ENCODE data around the gene NCOA6.

The NCOA6 gene

DNA sequence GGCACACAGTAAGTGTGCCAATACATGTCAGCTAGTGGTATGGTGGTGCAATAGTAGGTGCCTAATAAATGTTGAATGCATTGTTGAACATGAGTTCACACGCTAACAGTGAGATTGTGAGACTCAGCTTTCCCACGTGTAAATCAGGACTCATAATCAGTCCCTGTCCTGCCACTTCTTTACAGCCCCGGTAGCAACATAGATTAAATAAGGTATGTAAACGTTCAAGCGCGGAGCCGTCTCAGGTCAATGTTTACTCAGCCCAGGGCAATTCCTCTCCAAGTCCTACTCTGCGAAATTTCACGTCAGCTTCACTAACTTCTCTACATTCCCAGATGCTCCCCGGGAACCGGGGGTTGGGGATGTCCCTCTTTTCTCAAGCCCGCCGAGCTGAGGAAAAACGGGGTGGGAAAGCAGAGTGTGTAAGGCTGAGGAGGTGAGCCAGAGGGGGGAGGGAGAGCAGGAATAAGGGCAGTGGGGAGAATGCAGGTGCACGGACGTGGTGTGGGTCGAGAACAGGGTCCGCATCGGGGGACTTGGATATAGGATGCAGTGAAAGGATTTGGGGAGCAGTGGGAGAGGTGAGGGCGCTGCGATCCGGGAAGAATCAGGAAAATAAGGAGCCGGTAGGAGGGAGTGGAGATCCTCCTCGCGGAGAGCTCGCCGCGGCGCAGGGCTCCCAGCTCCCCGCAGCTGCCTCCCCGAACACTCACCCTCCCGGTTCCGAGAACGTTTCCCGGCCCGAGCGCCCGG lies 121.9 kb downstream of the NCOA6 start:
- DNase-seq = peak; percentile 15

DNA sequence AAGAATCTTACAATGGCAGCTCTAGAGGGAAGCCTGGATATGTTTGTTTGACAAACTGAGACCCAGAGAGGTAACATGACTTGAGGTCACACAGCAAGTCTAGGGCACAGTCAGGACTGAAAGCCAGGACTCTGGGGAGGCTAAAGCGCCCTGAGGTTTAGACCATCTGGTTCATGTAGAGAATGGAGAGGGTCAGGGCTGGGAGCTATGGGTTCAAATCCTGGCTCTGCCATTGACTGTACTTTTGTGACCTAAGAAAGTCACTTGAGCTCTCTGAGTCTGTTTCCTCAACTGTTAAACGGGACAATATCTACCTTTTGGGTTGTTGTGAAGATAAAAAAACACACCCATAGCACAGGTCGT lies 122.4 kb downstream of the NCOA6 start:
- no peak for DNase-seq

DNA sequence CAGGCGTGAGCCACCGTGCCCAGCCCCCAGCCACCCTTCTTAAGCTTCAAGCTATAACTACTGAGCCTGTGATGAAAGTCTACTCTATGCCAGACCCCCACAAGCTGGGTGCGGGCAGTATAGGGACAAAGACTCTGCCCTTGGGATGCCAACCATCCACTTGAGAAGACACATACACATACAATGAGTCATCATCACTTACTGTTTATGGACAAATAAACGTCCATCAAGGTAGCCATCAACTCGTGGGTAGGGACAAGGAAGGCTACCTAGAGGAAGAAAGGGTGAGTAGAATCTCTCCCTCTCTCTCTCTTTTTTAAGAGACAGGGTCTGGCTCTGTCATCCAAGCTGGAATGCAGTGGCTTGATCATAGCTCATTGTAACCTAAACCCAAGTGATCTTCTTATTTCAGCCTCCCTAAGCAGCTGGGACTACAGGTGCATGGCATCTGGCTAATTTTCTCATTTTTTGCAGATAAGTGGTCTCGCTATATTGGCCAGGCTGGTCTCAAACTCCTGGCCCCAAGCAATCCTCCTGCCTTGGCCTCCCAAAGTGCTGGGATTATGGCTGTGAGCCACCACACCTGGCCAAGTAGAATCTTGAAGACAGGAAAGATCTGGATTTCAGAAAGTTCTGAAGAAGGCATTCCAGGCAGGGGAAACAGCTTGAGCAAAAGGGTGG lies 123.9 kb downstream of the NCOA6 start:
- no peak for DNase-seq

- DNase-seq = no peak
These were observed 132.0 kb downstream of the NCOA6 start for GRCh38 chr20:34693414-34693813.

DNA sequence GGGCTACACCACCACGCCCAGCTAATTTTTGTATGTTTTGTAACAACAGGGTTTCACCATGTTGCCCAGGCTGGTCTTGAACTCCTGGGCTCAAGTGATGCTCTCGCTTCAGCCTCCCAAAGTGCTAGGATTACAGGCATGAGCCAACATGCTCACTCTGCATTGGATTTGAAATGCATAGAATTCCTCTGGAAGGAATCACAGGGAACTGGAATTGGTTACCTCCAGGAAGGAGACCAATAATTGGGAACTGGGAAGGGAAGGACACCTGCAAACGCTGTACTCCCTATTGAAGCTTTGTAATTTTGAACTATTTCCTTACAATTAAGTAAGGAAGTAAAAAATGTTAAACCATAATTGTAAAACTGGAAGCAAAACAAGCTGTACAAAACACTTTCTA lies 133.6 kb downstream of the NCOA6 start:
- DNase-seq = no peak

GRCh38 chr20:34689486-34689885 lies 136.0 kb downstream of the NCOA6 start:
- DNase-seq = no peak

DNA sequence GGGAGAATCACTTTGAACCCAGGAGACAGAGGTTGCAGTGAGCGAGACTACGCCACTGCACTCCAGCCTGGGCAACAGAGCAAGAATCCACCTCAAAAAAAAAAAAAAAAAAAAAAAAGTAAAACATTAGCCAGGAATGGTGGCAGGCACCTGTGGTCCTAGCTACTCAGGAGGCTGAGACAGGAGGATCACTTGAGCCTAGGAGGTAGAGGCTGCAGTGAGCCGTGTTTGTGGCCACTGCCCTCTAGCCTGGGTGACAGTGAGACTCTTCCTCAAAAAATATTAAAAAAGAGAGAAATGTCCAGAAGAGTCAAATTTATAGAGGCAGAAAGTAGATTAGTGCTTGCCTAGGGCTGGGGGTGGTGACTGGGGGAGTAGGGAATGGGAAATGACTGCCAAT lies 141.8 kb downstream of the NCOA6 start:
- no peak for DNase-seq

DNA sequence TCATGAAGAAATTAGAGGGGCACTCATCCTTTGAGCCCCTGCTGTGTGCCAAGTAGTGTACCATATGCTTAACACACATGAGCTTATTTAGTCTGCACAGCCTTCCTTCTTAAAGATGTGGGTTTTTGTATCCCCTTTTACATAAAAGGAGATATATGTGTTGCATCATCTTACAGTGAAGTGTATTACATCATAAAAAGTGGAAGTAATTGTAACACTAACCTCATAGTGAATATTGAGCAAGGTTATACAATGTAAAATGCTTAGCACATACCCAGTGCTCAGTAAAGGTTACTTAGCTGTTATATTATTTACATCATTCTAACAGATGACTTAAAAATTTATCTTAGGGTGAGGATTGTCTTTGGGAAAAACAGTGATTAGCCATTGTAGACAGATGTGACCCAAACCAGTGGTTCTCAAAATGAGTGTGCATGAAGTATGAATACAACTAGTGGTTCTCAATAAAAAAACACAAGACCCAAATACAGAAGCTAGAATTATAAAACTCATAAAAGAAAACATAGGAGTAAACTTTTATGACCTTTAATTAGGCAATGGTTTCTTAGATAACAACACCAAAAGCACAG lies 144.8 kb downstream of the NCOA6 start:
- no peak for DNase-seq

DNA sequence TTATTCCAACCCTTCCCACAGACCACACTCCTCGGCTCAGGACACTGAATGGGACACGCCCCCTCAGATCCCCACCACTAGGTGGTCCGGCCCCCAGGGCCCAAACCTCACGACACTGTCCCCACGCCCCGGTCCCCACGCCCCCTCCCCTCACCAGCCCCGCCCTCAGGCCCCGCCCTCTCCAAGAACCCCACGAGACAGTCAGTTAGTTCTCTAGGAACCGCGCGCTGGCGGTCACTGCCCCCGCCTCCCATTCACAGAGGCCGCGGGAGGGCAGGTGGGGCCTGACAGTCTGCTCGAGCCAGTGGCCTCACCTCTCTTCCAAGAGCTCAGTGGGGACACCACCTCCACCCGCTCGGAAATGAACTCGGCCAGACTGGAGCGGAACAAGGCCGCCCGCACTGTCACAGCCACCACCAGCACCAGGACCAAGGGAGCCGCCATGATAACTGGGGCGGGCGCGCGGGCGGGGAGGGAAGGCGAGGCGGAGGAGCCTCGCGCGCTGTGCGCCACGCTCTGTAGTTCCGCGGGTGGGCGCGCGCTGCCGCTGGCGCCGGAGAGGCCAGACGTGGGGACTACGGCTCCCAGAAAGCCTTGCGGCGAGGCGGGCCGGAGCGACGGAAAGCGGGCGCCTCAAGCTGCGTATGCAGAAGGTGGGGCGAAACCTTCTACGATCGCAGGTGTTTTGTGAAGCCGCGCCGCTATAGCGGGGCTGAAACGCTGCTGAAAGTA lies 148.6 kb downstream of the NCOA6 start, which contains the start of gene PIGU:
Gene PIGU (minus strand): TSS at position 451 of the 732 bp plus-strand sequence. CDS start 7 bp downstream, at position 444.
- DNase-seq = peak; percentile 88

- no peak for DNase-seq
These were observed 149.3 kb downstream of the NCOA6 start for GRCh38 chr20:34675993-34676641.

DNA sequence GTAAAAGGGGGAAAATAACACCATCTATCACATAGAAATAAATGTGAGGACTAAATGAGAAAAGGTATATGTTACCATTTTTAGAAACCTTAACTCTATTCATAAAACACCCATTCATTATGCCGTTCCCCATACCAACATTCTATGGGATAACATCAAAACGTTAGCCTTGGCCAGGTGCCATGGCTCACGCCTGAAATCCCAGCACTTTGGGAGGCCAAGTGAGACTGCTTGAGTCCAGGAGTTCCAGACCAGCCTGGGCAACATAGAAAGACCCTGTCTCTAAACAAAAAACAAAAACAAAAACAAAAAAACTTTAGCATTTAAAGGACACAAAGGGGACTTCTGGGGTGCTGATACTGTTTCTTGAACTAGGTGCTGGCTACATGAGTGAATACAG lies 149.9 kb downstream of the NCOA6 start:
- DNase-seq = no peak

DNA sequence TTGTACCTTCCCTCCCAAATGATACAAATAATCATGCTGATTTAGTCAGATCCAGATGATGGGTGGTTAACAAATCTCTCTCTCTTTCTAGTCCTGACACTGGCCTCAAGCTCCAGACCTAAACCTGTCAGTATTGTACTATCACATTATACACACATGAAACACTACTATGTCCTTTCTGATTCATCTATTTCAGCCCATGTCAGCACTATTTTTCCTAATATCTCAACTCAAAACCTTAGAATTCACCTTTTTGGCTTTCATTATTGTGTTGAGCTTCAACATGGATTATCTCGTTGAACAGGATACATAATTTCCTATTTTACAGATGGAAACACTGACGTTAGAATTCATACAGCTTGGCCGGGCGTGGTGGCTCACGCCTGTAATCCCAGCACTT lies 152.0 kb downstream of the NCOA6 start:
- no peak for DNase-seq

DNA sequence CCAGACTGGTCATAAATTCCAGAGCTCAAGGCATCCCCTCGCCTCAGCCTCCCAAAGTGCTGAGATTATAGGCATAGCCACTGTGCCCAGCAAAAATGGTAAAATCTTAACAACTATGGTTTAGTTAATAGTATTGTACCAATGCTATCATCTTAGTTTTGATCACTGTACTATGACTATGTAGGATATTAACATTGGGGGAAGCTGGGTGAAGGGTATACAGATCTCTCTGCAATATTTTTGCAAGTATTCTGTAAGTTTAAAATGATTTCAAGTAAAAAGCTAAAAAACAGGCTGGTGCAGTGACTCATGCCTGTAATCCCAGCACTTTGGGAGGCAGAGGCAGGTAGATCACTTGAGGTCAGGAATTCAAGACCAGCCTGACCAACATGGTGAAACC lies 156.4 kb downstream of the NCOA6 start:
- no peak for DNase-seq
